ENCODE data around the gene POLE.

DNA sequence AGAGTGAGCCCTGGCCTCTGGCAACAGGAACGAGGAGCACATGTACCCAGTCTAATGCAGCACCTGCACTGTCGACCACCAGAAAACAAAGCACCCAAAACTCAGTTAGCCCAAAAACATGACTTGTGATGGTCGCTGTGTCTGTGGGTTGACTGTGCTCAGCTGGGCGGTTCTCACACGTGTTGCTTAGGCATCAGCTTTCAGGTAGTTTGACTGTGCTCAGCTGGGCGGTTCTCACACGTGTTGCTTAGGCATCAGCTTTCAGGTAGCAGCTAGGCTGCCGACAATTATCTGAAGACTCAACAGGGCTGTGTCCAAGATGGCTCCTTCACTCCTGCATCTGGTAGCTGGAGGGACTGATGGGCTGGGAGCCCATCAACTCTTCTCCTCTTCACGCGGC, 75.5 kb downstream of the POLE start:
- TF ChIP-seq, protein P1, sequence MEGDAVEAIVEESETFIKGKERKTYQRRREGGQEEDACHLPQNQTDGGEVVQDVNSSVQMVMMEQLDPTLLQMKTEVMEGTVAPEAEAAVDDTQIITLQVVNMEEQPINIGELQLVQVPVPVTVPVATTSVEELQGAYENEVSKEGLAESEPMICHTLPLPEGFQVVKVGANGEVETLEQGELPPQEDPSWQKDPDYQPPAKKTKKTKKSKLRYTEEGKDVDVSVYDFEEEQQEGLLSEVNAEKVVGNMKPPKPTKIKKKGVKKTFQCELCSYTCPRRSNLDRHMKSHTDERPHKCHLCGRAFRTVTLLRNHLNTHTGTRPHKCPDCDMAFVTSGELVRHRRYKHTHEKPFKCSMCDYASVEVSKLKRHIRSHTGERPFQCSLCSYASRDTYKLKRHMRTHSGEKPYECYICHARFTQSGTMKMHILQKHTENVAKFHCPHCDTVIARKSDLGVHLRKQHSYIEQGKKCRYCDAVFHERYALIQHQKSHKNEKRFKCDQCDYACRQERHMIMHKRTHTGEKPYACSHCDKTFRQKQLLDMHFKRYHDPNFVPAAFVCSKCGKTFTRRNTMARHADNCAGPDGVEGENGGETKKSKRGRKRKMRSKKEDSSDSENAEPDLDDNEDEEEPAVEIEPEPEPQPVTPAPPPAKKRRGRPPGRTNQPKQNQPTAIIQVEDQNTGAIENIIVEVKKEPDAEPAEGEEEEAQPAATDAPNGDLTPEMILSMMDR (IDR thresholded peaks at IDR 0.05) = no peak
- no peak for TF ChIP-seq POLR2A (IDR thresholded peaks at IDR 0.05)

Data from Peyer's patch (tissue), 4 donors.